Measurements from ENCODE around the gene PTTG1IP2. TPM values are rescaled to one million over a fixed set of nuclear protein-coding genes. Genes with fewer than 3 reads are reported as not detected.

Gene PTTG1IP2
- total and polyA plus RNA-seq, 9 of the 15 experiments (the other 6 are each of a cell fraction or from before 2014, with no cell fraction given), result not detected

GRCh38 chr7:90432752-90433151 lies 36.7 kb upstream of the PTTG1IP2 start (continued):
- TF ChIP-seq CEBPZ (IDR thresholded peaks at IDR 0.05; ENCODE audit: borderline replicate concordance, low read depth, low read length), result no peak

- Histone ChIP-seq H3K79me2 (ENCODE audit: control insufficient read depth, insufficient read depth, low read length) (no peaks in the 10 kb centered on the region), H3K9ac (ENCODE audit: insufficient read depth in 1 of 2, low read depth in 2 of 2, low read length in 2 of 2) (no peak overlapping the region), H3K4me2 (ENCODE audit: insufficient read depth, low read length) (no peak overlapping the region), H2AFZ (ENCODE audit: low read depth, low read length) (no peak overlapping the region), H3K4me3 (no peak overlapping the region), H4K20me1 (replicated peaks; ENCODE audit: control insufficient read depth, insufficient read depth, low read length) (no peaks in the 10 kb centered on the region), H3K9me1 (ENCODE audit: control insufficient read depth, insufficient read depth, low read length) (no peaks in the 10 kb centered on the region), H3K27ac (ENCODE audit: extremely low read depth, low read depth, low read length) (no peak overlapping the region), H3K9me3 (replicated peaks; ENCODE audit: control insufficient read depth, insufficient read depth, low read depth, low read length) (0 out of 2 replicates have a peak, but pooled peaks cover 2% of the 10 kb centered on the region), H3K4me1 (replicated peaks in 1 of 2; ENCODE audit: control insufficient read depth in 2 of 2, insufficient read depth in 2 of 2, low read length in 2 of 2) (no peaks in the 10 kb centered on the region), H3K36me3 (ENCODE audit: control insufficient read depth, insufficient read depth, low read length) (no peaks in the 10 kb centered on the region), H3K27me3 (ENCODE audit: control insufficient read depth in 2 of 2, insufficient read depth in 2 of 2, low read length in 2 of 2) (no peaks in the 10 kb centered on the region; a peak in 1 of 5 replicates)
- BruUV-seq (replicated peaks), result no TSS peak
- intact Hi-C loops (cut with micrococcal nuclease), result no loop called here
- ATAC-seq (no peak), FAIRE-seq (no peak), DNase-seq (ENCODE audit: extremely low read depth in 1 of 4, low spot score in 3 of 4) (no peak)
- TF ChIP-seq ZNF274 (IDR thresholded peaks at IDR 0.05; ENCODE audit: borderline replicate concordance, low read depth, low read length) (no peak), CBX5 (IDR thresholded peaks at IDR 0.05; ENCODE audit: borderline replicate concordance, low read depth) (no peak), BRCA1 (IDR thresholded peaks at IDR 0.05) (no peak), BRCA1 (CRISPR knock-in tag; IDR thresholded peaks at IDR 0.05) (no peak)
- CTCF ChIA-PET (ENCODE audit: low intra/inter-chr PET ratio), result no interaction called here
- WGBS (ENCODE audit: insufficient coverage, low coverage, missing lambda C conversion rate), result 0% methylated on average over 3 of the region's 3 CpGs
- in situ Hi-C loops (cut with MboI), result loop anchor here (5.0 to 10.0 kb wide), 2 partner anchors 266 to 1888 kb away; no protein-coding TSS in a partner anchor
- POLR2A ChIA-PET, result no interaction called here
Measured at GRCh38 chr7:90433221-90433620, 36.2 kb upstream of the PTTG1IP2 start.
